Adipocyte (in vitro differentiated cells): Measurements from ENCODE around the gene GALNT7.
A peak's percentile ranks its signal among the peaks of the same experiment; 100 is the strongest.
"Not testable (repeated sequence)": the region's sequence is repeated elsewhere in the genome, so short reads cannot be mapped to it uniquely, and the experiment has no call there.

Experiments
- DNase-seq: peaks from one replicate; pipeline ENCODE4 v3.0.0-alpha.2; 2015; ENCODE audit warnings: low read depth
- H3K27me3 ChIP-seq: replicated peaks from 2 replicates; pipeline ENCODE4 v1.7.0; 2013; ENCODE audit warnings: mild to moderate bottlenecking, low read length, moderate library complexity; ENCODE audit not compliant: control insufficient read depth, insufficient read depth
- H3K36me3 ChIP-seq: 2 replicates; pipeline ENCODE4 v1.7.0; 2013; ENCODE audit warnings: low read length, mild to moderate bottlenecking, moderate library complexity; ENCODE audit not compliant: control insufficient read depth, insufficient read depth, severe bottlenecking
- H3K4me1 ChIP-seq: 2 replicates; pipeline ENCODE4 v1.7.0; 2013; ENCODE audit warnings: mild to moderate bottlenecking, low read length, moderate library complexity; ENCODE audit not compliant: control insufficient read depth, insufficient read depth
- H3K4me3 ChIP-seq: 2 replicates; pipeline ENCODE4 v1.7.0; 2013; ENCODE audit warnings: mild to moderate bottlenecking, low read length, moderate library complexity
- H3K9ac ChIP-seq: 2 replicates; pipeline ENCODE4 v1.7.0; 2013; ENCODE audit warnings: mild to moderate bottlenecking, low read length, moderate library complexity
- H3K9me3 ChIP-seq: 2 replicates; pipeline ENCODE4 v1.7.0; 2013; ENCODE audit warnings: mild to moderate bottlenecking, low read length, moderate library complexity; ENCODE audit not compliant: control insufficient read depth

The GALNT7 gene, protein sequence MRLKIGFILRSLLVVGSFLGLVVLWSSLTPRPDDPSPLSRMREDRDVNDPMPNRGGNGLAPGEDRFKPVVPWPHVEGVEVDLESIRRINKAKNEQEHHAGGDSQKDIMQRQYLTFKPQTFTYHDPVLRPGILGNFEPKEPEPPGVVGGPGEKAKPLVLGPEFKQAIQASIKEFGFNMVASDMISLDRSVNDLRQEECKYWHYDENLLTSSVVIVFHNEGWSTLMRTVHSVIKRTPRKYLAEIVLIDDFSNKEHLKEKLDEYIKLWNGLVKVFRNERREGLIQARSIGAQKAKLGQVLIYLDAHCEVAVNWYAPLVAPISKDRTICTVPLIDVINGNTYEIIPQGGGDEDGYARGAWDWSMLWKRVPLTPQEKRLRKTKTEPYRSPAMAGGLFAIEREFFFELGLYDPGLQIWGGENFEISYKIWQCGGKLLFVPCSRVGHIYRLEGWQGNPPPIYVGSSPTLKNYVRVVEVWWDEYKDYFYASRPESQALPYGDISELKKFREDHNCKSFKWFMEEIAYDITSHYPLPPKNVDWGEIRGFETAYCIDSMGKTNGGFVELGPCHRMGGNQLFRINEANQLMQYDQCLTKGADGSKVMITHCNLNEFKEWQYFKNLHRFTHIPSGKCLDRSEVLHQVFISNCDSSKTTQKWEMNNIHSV

DNA sequence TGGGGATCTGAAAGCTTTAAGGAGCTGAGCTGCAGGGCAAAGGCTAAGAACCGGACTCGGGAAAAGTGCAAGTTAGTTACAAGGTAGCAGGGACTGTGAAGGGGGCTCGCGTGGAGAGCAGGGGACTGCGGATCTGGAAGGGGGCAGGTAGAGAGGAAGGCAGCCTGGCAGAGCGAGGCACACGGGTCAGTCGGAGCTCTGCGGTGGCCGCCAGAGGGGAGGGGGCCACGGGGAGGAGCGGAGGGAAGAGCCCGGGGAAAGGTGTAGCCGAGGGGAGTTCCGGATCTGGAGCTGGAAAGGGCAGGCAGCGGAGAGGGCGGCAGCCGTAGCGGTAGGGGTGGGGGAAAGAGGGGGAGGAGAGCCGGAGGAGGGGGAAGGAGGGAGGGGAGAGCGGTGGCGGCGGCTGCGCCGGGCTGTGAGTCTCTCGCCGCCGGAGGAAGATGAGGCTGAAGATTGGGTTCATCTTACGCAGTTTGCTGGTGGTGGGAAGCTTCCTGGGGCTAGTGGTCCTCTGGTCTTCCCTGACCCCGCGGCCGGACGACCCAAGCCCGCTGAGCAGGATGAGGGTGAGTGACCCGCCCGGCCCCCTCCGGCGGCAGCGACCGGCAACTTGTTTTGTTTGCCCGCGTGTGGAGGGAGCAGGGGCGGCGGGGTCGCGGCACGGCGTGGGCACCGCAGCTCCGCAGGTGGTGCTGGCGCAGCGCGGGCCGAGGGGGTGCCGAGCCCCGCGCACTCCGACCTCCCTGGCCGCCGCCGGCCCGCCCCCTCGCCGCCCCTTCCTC lies at the start of gene GALNT7:
Gene GALNT7 (plus strand): TSS at position 416 of the 782 bp plus-strand sequence. CDS start 25 bp downstream, at position 441.
- Histone ChIP-seq H3K9me3 (no peaks in the 10 kb centered on the region), H3K27me3 (no peaks in the 10 kb centered on the region), H3K9ac (peak within 1 kb of the TSS; percentile 74), H3K4me1 (peaks cover 10% of the 10 kb centered on the region), H3K4me3 (peak within 1 kb of the TSS; percentile 82), H3K36me3 (no peaks in the 10 kb centered on the region)
- peak; percentile 75 for DNase-seq

DNA sequence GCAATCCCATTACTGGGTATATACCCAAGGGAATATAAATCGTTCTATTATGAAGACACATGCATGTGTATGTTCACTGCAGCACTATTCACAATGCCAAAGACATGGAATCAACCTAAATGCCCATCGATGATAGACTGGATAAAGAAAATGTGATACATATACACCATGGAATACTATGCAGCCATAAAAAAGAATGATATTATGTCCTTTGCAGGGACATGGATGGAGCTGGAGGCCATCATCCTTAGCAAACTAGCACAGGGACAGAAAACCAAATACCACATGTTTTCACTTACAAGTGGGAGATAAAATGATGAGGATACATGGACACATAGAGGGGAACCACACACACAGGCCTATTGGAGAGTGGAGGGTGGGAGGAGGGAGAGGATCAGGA lies 49.8 kb upstream of the GALNT7 start:
- not testable (repeated sequence) for H3K36me3 ChIP-seq, DNase-seq, H3K9ac ChIP-seq

DNA sequence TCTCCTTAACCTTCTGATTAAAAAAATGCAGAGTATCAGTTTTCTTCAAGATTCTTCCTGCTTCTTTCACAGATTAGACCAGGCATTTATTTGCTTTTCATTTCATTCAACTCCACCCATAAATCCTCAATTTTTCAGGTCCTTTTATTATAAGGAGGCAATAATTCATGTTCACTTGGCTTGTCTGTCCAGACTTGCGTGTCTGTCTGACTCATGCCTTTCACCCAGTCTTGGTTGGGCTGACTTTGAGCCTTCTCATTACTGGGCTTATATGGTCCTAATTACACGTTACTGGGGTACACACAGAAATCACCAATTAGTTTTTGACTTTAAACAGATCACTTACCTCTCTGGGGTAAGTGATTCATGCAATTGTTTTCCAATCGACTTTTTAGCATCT lies 48.8 kb upstream of the GALNT7 start:
- H3K9me3 ChIP-seq = no peaks in the 10 kb centered on the region
- DNase-seq = no peak
- H3K9ac ChIP-seq = no peak overlapping the region
- no peaks in the 10 kb centered on the region for H3K36me3 ChIP-seq
- H3K27me3 ChIP-seq = no peaks in the 10 kb centered on the region
- H3K4me3 ChIP-seq = no peak overlapping the region
- peaks cover 13% of the 10 kb centered on the region for H3K4me1 ChIP-seq

More for the DNA sequence above, 49.8 kb upstream of the GALNT7 start:
- peaks cover 13% of the 10 kb centered on the region for H3K4me1 ChIP-seq
- not testable (repeated sequence) for H3K27me3 ChIP-seq, H3K4me3 ChIP-seq, H3K9me3 ChIP-seq

GRCh38 chr4:173121076-173121561 lies 47.5 kb upstream of the GALNT7 start:
- Histone ChIP-seq H3K36me3 (no peaks in the 10 kb centered on the region), H3K9me3 (no peaks in the 10 kb centered on the region), H3K4me1 (peaks cover 13% of the 10 kb centered on the region), H3K27me3 (no peaks in the 10 kb centered on the region), H3K4me3 (peak overlapping the region; percentile 11), H3K9ac (no peak overlapping the region)
- peak; percentile 42 for DNase-seq

- H3K9me3 ChIP-seq = no peaks in the 10 kb centered on the region
- H3K27me3 ChIP-seq = no peaks in the 10 kb centered on the region
- H3K9ac ChIP-seq = no peak overlapping the region
- no peak for DNase-seq
- H3K36me3 ChIP-seq = no peaks in the 10 kb centered on the region
- H3K4me3 ChIP-seq = no peak overlapping the region
- peaks cover 13% of the 10 kb centered on the region for H3K4me1 ChIP-seq
These were observed 44.3 kb upstream of the GALNT7 start for GRCh38 chr4:173124209-173124865.

- no peak overlapping the region for H3K4me3 ChIP-seq
- H3K9me3 ChIP-seq = no peaks in the 10 kb centered on the region
- H3K9ac ChIP-seq = no peak overlapping the region
- peaks cover 10% of the 10 kb centered on the region for H3K4me1 ChIP-seq
- DNase-seq = no peak
- no peaks in the 10 kb centered on the region for H3K36me3 ChIP-seq
- H3K27me3 ChIP-seq = no peaks in the 10 kb centered on the region
These were observed 43.3 kb upstream of the GALNT7 start for GRCh38 chr4:173125216-173125812.

DNA sequence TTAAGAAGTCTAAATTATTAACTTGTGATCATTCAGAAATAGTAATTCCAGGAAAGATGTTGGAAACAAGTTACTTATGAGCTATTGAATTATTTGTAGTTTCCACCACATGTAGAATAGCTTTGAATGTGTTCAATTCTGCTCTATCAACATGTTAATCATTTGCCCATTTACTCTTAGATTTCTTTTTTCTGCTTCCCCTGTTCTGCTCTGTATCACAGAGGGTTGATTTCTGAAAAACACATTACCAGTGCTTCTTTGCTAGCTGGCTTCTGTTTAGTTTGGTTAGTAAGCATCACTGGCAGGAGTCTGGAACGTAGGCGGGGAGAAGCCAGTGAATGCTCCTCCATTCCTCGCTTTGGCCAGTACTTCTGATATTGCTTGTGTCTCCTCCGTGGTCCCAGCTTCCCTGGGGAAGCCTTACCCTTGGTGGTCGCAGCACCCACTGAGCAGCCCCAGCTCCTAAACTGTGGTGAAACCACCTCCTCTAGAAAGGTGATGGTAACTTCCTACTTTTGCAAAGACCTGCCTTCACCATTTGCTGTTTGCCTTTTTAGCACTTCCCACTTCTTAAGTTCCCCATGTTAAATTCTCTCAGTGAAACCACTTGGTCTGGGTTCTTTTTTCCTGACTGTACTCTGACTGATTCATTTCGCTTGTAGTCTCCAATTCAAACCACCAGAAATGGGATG lies 40.3 kb upstream of the GALNT7 start:
- Histone ChIP-seq H3K27me3 (no peaks in the 10 kb centered on the region), H3K9ac (no peak overlapping the region), H3K36me3 (no peaks in the 10 kb centered on the region), H3K4me3 (no peak overlapping the region), H3K9me3 (no peaks in the 10 kb centered on the region), H3K4me1 (no peaks in the 10 kb centered on the region)
- no peak for DNase-seq

DNA sequence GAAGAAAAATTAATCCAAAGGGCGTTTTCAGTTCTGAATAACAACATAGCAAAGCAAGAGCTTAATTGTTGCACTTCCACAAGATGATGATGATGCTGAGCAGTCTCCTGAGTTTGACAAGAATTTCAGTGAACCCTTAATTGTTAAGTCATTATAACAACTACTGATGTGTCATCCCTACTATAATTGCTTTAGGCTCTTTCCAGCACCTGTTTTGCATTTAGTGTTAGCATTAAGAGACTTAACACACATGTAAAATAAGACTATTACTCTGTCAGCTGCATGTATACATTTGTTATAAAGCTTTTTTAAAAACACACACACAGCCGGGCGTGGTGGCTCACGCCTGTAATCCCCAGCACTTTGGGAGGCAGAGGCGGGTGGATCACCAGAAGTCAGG lies 37.9 kb upstream of the GALNT7 start:
- no peak for DNase-seq
- no peaks in the 10 kb centered on the region for H3K36me3 ChIP-seq
- no peaks in the 10 kb centered on the region for H3K27me3 ChIP-seq
- no peaks in the 10 kb centered on the region for H3K4me1 ChIP-seq
- no peak overlapping the region for H3K4me3 ChIP-seq
- H3K9ac ChIP-seq = no peak overlapping the region
- H3K9me3 ChIP-seq = no peaks in the 10 kb centered on the region

DNA sequence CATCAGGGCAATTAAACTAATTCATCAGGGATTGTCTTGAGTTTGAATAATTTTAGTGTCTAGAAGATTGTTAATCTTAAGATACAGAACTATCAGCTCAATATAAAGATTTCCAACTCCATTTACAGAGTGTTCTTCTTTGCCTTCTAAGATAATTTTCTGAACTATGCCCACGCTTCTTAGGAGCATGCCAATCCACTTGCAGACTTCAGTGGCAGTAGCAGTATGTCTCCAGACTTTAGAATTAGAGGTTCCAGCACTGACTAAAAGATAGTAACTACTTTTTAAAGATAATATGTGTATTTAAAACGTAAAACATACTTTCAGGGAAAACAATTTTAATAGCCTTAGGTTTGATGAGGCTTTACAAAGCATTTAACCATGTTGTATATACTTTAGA lies 34.2 kb upstream of the GALNT7 start:
- no peaks in the 10 kb centered on the region for H3K4me1 ChIP-seq
- no peaks in the 10 kb centered on the region for H3K27me3 ChIP-seq
- DNase-seq = no peak
- H3K9ac ChIP-seq = no peak overlapping the region
- H3K36me3 ChIP-seq = no peaks in the 10 kb centered on the region
- H3K4me3 ChIP-seq = no peak overlapping the region
- no peaks in the 10 kb centered on the region for H3K9me3 ChIP-seq

- peak; percentile 11 for DNase-seq
- no peaks in the 10 kb centered on the region for H3K36me3 ChIP-seq
- H3K4me3 ChIP-seq = no peak overlapping the region
- H3K9me3 ChIP-seq = no peaks in the 10 kb centered on the region
- no peak overlapping the region for H3K9ac ChIP-seq
- H3K27me3 ChIP-seq = no peaks in the 10 kb centered on the region
- H3K4me1 ChIP-seq = no peaks in the 10 kb centered on the region
These were observed 33.3 kb upstream of the GALNT7 start for GRCh38 chr4:173135241-173135847.
